SK-N-SH (cell line): ENCODE results near the gene PLIN1. TPM values are rescaled to one million over a fixed set of nuclear protein-coding genes. Genes with fewer than 3 reads are reported as not detected.

ENCODE experiments used
- CTCF ChIA-PET: fragments of 300-600, 350-600 bp; formaldehyde crosslinking; extraction: SDS; loops from one replicate; lab custom pipeline; 2021; lab: Yijun Ruan, JAX
- POLR2A ChIA-PET: fragments of 350-600 bp; sonication (Branson Sonifier 250); formaldehyde crosslinking; extraction: SDS; loops from one replicate; lab custom pipeline; 2020; ENCODE audit warnings: antibody characterized with exemption, inconsistent platforms; lab: Yijun Ruan, JAX
- DNase-seq: peaks from one replicate; pipeline ENCODE4 v3.0.0; 2012
- H2AFZ ChIP-seq: fragments of 200-600 bp; sonication (generic); 2 replicates; pipeline ENCODE4 v1.8.1; 2016; ENCODE audit warnings: antibody characterized with exemption, mild to moderate bottlenecking, low read depth
- H3F3A ChIP-seq: fragments of 200-600 bp; sonication (generic); replicated peaks from 2 replicates; pipeline ENCODE3; 2016; ENCODE audit warnings: antibody characterized with exemption, mild to moderate bottlenecking; ENCODE audit not compliant: insufficient read depth
- H3K27ac ChIP-seq, 2 experiments: fragments of 200-500 bp in 1 of 2; fragments of 200-600 bp in 1 of 2; sonication (Bioruptor generic) in 1 of 2; sonication (generic), shearing (Covaris generic) in 1 of 2; 2 replicates each; pipeline versions ENCODE4 v1.5.1 to v1.6.1; 2014 to 2016; ENCODE audit warnings: low read depth in 2 of 2, inconsistent platforms in 1 of 2, low read length in 1 of 2, mild to moderate bottlenecking in 1 of 2, mixed read lengths in 1 of 2
- H3K27me3 ChIP-seq: fragments of 200-600 bp; sonication (generic), shearing (Covaris generic); 2 replicates; pipeline ENCODE4 v1.6.1; 2016; ENCODE audit warnings: mixed run types; ENCODE audit not compliant: insufficient read depth
- H3K36me3 ChIP-seq, 2 experiments: fragments of 200-500 bp in 1 of 2; fragments of 200-600 bp in 1 of 2; sonication (Bioruptor generic) in 1 of 2; sonication (generic) in 1 of 2; replicated peaks in 1 of 2; 2 replicates each; pipeline versions ENCODE3 to v1.5.1; 2014 to 2016; ENCODE audit warnings: low read length in 1 of 2, mild to moderate bottlenecking in 1 of 2; ENCODE audit not compliant: insufficient read depth in 2 of 2, control insufficient read depth in 1 of 2
- H3K4me1 ChIP-seq, 2 experiments: fragments of 200-500 bp in 1 of 2; fragments of 200-600 bp in 1 of 2; sonication (Bioruptor generic) in 1 of 2; sonication (generic), shearing (Covaris generic) in 1 of 2; 2 replicates each; pipeline versions ENCODE4 v1.5.1 to v1.6.1; 2014 to 2016; ENCODE audit warnings: low read depth in 1 of 2, low read length in 1 of 2, mixed run types in 1 of 2; ENCODE audit not compliant: insufficient read depth in 2 of 2, control insufficient read depth in 1 of 2
- H3K4me2 ChIP-seq: fragments of 200-600 bp; sonication (generic), shearing (Covaris generic); 2 replicates; pipeline ENCODE4 v1.6.1; 2017; ENCODE audit warnings: mixed run types
- H3K4me3 ChIP-seq, 2 experiments: fragments of 200-500 bp in 1 of 2; fragments of 200-600 bp in 1 of 2; sonication (Bioruptor generic) in 1 of 2; sonication (generic), shearing (Covaris generic) in 1 of 2; 2 replicates each; pipeline versions ENCODE4 v1.5.1 to v1.8.1; 2014 to 2016; ENCODE audit warnings: low read depth in 2 of 2, inconsistent platforms in 1 of 2, low read length in 1 of 2, mild to moderate bottlenecking in 1 of 2, mixed read lengths in 1 of 2, moderate library complexity in 1 of 2
- H3K79me2 ChIP-seq: fragments of 200-600 bp; sonication (generic); 2 replicates; pipeline ENCODE4 v1.8.1; 2017; ENCODE audit warnings: mild to moderate bottlenecking; ENCODE audit not compliant: insufficient read depth
- H3K9ac ChIP-seq: fragments of 200-600 bp; sonication (generic); 2 replicates; pipeline ENCODE4 v1.6.1; 2017; ENCODE audit warnings: mixed run types
- H3K9me2 ChIP-seq: fragments of 200-600 bp; sonication (generic); 2 replicates; pipeline ENCODE4 v1.6.1; 2017; ENCODE audit warnings: mixed run types
- H3K9me3 ChIP-seq: fragments of 200-600 bp; sonication (generic); 2 replicates; pipeline ENCODE4 v1.6.1; 2017; ENCODE audit warnings: mixed run types, mild to moderate bottlenecking, moderate library complexity
- H4K20me1 ChIP-seq: fragments of 200-600 bp; sonication (generic); 2 replicates; pipeline ENCODE4 v1.6.1; 2017; ENCODE audit warnings: mild to moderate bottlenecking, mixed run types; ENCODE audit not compliant: insufficient read depth
- CTCF ChIP-seq: fragments of 200-600 bp; sonication (generic); IDR thresholded peaks from 2 replicates; pipeline ENCODE4 v1.6.1; 2017; ENCODE audit warnings: antibody characterized with exemption, mild to moderate bottlenecking, moderate library complexity
- FOXJ3 ChIP-seq: sonication (generic); formaldehyde crosslinking; IDR thresholded peaks from 2 replicates; pipeline ENCODE4 v1.5.1; 2020; ENCODE audit warnings: mild to moderate bottlenecking, missing genetic modification reagents
- IRF3 ChIP-seq: fragments of 150-350 bp; IDR thresholded peaks from 2 replicates; pipeline ENCODE4 v1.6.1; 2016; ENCODE audit warnings: mild to moderate bottlenecking, low read depth, low read length
- NFIC ChIP-seq: IDR thresholded peaks from 2 replicates; pipeline ENCODE4 v1.4.0; 2012; ENCODE audit warnings: borderline replicate concordance
- RAD21 ChIP-seq: IDR thresholded peaks from 2 replicates; pipeline ENCODE4 v1.6.1; 2012; ENCODE audit warnings: mild to moderate bottlenecking, low read length
- RXRA ChIP-seq: IDR thresholded peaks from 2 replicates; pipeline ENCODE4 v1.4.0; 2012; ENCODE audit warnings: low read depth, mild to moderate bottlenecking, borderline replicate concordance
- TAF1 ChIP-seq: IDR thresholded peaks from 2 replicates; pipeline ENCODE4 v1.6.1; 2012; ENCODE audit warnings: low read depth, mild to moderate bottlenecking, low read length, moderate library complexity, borderline replicate concordance
- USF1 ChIP-seq: IDR thresholded peaks from 2 replicates; pipeline ENCODE4 v1.4.0; 2012; ENCODE audit warnings: low read depth, borderline replicate concordance
- WGBS: methylation state at CpG from one replicate; pipeline ENCODE4 v1.1.6; 2017; ENCODE audit warnings: low lambda C conversion rate; 5-methylcytosine and 5-hydroxymethylcytosine counted together
- polyA plus RNA-seq, 3 experiments: library from polyadenylated mRNA; depleted of rRNA; stranded (reverse); fragments of >200 nt; gene quantifications; 2 replicates each; pipeline ENCODE4 v1.2.3, GENCODE V29; 2012

PLIN1 gene
- polyA plus RNA-seq, 1 of the 3 experiments (the other 2 are of a cell fraction) = 0.08 TPM

GRCh38 chr15:89675606-89676005 lies 3.6 kb downstream of the PLIN1 start:
- DNase-seq = no peak
- Histone ChIP-seq H3K27ac (no peak overlapping the region), H3F3A (peaks cover 9% of the 10 kb centered on the region), H3K79me2 (no peaks in the 10 kb centered on the region), H3K4me3 (no peak overlapping the region), H3K36me3 (no peaks in the 10 kb centered on the region), H4K20me1 (no peaks in the 10 kb centered on the region), H3K4me2 (no peak overlapping the region), H3K9me3 (no peaks in the 10 kb centered on the region), H3K4me1 (peaks cover 5 to 22% of the 10 kb centered on the region in 2 experiments; a peak in 2 of 4 replicates), H3K9me2 (no peaks in the 10 kb centered on the region), H2AFZ (no peak overlapping the region), H3K27me3 (no peaks in the 10 kb centered on the region), H3K9ac (no peak overlapping the region)
- WGBS = 80% methylated on average over 6 of the region's 6 CpGs
- ChIA-PET POLR2A (no interaction called here), CTCF (interaction anchor here (1.3 kb wide), 1 partner anchor 29 kb away, joined by 7 read pairs; no protein-coding TSS in a partner anchor)
- no peak for TF ChIP-seq IRF3
- no peak for TF ChIP-seq NFIC
- no peak for TF ChIP-seq CTCF
- TF ChIP-seq TAF1 = no peak
- no peak for TF ChIP-seq USF1
- TF ChIP-seq FOXJ3 (CRISPR knock-in tag) = no peak

- Histone ChIP-seq H3K9me2 (no peaks in the 10 kb centered on the region), H3K36me3 (no peaks in the 10 kb centered on the region), H3K4me1 (peaks cover 0 to 22% of the 10 kb centered on the region in 2 experiments; a peak in 1 of 4 replicates), H3K4me3 (no peak overlapping the region), H4K20me1 (no peaks in the 10 kb centered on the region), H3K4me2 (no peak overlapping the region), H3K27ac (no peak overlapping the region), H3K9ac (no peak overlapping the region), H3K79me2 (no peaks in the 10 kb centered on the region)
- DNase-seq = no peak
- WGBS = 85% methylated on average over 4 of the region's 4 CpGs
- CTCF ChIA-PET = interaction anchor here (2.2 to 5.4 kb wide), 4 partner anchors 13 to 30 kb away, joined by 9 to 36 read pairs (median 25); partner anchors contain the start of genes PEX11A and WDR93
- TF ChIP-seq RXRA = no peak
- peak; percentile 11; the same call in 1 of the 2 replicates for TF ChIP-seq RAD21
- TF ChIP-seq, all 33 proteins: peak for 1
- Histone ChIP-seq H3F3A (peaks cover 1% of the 10 kb centered on the region), H3K9me3 (no peaks in the 10 kb centered on the region), H2AFZ (no peak overlapping the region), H3K27me3 (no peaks in the 10 kb centered on the region)
- POLR2A ChIA-PET = no interaction called here
Measured at GRCh38 chr15:89674526-89674925, 4.6 kb downstream of the PLIN1 start.
